A549 treated with CpdA at 1 μM for 4 hours (cell line): ENCODE results near the gene C3orf52. TPM values are rescaled to one million over a fixed set of nuclear protein-coding genes. Genes with fewer than 3 reads are reported as not detected.

ENCODE experiments used
- total RNA-seq: library from RNA; stranded (reverse); fragments of 200-300 nt; extraction: Qiagen RNA extraction; gene quantifications from 5 replicates; pipeline ENCODE4 v1.2.3, GENCODE V29; 2022; ENCODE audit warnings: low read depth

Gene C3orf52
- 11.5 to 16.0 TPM (median 13.8 TPM) in 5 replicates for total RNA-seq

GRCh38 chr3:112086076-112086854, at the start of gene C3orf52:
Gene C3orf52, plus strand, starts transcription at chr3:112086389. Its CDS starts 19 bp downstream, at chr3:112086408.

GRCh38 chr3:112132975-112133448, 46.8 kb downstream of the C3orf52 start, which contains the start of gene GCSAM:
Gene GCSAM, minus strand, starts transcription at chr3:112133248. Its CDS starts 128 bp downstream, at chr3:112133120.

Other genes with a start within 250 kb of the C3orf52 start
- 16.3 to 27.0 TPM (median 25.5 TPM) in 5 replicates for gene PHLDB2, start 227.1 kb upstream of the C3orf52 start, total RNA-seq
- gene ABHD10, start 107.4 kb upstream of the C3orf52 start, total RNA-seq: 19.8 to 27.1 TPM (median 22.4 TPM) in 5 replicates
- gene TAGLN3, start 87.5 kb upstream of the C3orf52 start, total RNA-seq: not detected in 5 replicates
- 0.05 to 0.08 TPM (median 0.07 TPM) in 3 of 5 replicates, not detected in the others for gene TMPRSS7, start 51.7 kb upstream of the C3orf52 start, total RNA-seq
- gene GCSAM, start 46.9 kb downstream of the C3orf52 start, total RNA-seq: not detected in 5 replicates
- gene SLC9C1, start 207.8 kb downstream of the C3orf52 start, total RNA-seq: not detected in 5 replicates
- gene CD200, start 246.8 kb downstream of the C3orf52 start, total RNA-seq: not detected in 5 replicates